Mesenchymal stem cell (in vitro differentiated cells and primary cell): ENCODE data around the gene AHCYL1.

ENCODE experiments used
- DNase-seq: peaks from one replicate; pipeline ENCODE4 v3.0.0-alpha.2; 2013
- H2AFZ ChIP-seq: one replicate; pipeline ENCODE4 v1.6.1; 2013; ENCODE audit warnings: low read depth, mild to moderate bottlenecking, control low read depth, inconsistent platforms, low read length, moderate library complexity
- H2AK5ac ChIP-seq: 2 replicates; pipeline ENCODE4 v1.6.1; 2013; ENCODE audit warnings: low read length, moderate library complexity, mild to moderate bottlenecking, inconsistent platforms; ENCODE audit not compliant: severe bottlenecking
- H2BK120ac ChIP-seq: one replicate; pipeline ENCODE4 v1.6.1; 2013; ENCODE audit warnings: low read depth, mild to moderate bottlenecking, inconsistent platforms, low read length, moderate library complexity
- H2BK12ac ChIP-seq, 2 experiments: one replicate each; pipeline ENCODE4 v1.6.1; 2013; ENCODE audit warnings: inconsistent platforms in 2 of 2, low read length in 2 of 2, mild to moderate bottlenecking in 2 of 2, moderate library complexity in 2 of 2, control low read depth in 1 of 2
- H2BK15ac ChIP-seq: one replicate; pipeline ENCODE4 v1.6.1; 2013; ENCODE audit warnings: mild to moderate bottlenecking, low read depth, inconsistent platforms; ENCODE audit not compliant: poor library complexity, severe bottlenecking
- H2BK5ac ChIP-seq: 2 replicates; pipeline ENCODE4 v1.6.1; 2013; ENCODE audit warnings: low read depth, mild to moderate bottlenecking, low read length, control low read depth, inconsistent platforms; ENCODE audit not compliant: poor library complexity, severe bottlenecking
- H3K14ac ChIP-seq, 2 experiments: one replicate each; pipeline ENCODE4 v1.6.1; 2013; ENCODE audit warnings: inconsistent platforms in 2 of 2, low read length in 2 of 2, control low read depth in 1 of 2, mild to moderate bottlenecking in 1 of 2, moderate library complexity in 1 of 2
- H3K18ac ChIP-seq, 2 experiments: one replicate each; pipeline ENCODE4 v1.6.1; 2013; ENCODE audit warnings: inconsistent platforms in 2 of 2, low read length in 2 of 2, control low read depth in 1 of 2, low read depth in 1 of 2, mild to moderate bottlenecking in 1 of 2
- H3K23ac ChIP-seq, 2 experiments: one replicate each; pipeline ENCODE4 v1.6.1; 2013; ENCODE audit warnings: inconsistent platforms in 2 of 2, low read length in 2 of 2, mild to moderate bottlenecking in 2 of 2, moderate library complexity in 2 of 2, control low read depth in 1 of 2
- H3K27ac ChIP-seq: 2 replicates; pipeline ENCODE4 v1.5.1; 2013; ENCODE audit warnings: mild to moderate bottlenecking, moderate library complexity, low read length, control low read depth, inconsistent platforms; ENCODE audit not compliant: poor library complexity, severe bottlenecking
- H3K27me3 ChIP-seq, 2 experiments: 2 replicates each; pipeline versions ENCODE4 v1.6.1 to v1.7.0; 2013; ENCODE audit warnings: low read length in 2 of 2, mild to moderate bottlenecking in 2 of 2, moderate library complexity in 2 of 2, control low read depth in 1 of 2, inconsistent platforms in 1 of 2; ENCODE audit not compliant: control insufficient read depth in 1 of 2, insufficient read depth in 1 of 2
- H3K36me3 ChIP-seq, 2 experiments: 2 replicates each; pipeline versions ENCODE4 v1.6.1 to v1.7.0; 2013; ENCODE audit warnings: low read length in 2 of 2, control low read depth in 1 of 2, inconsistent platforms in 1 of 2, low read depth in 1 of 2, mild to moderate bottlenecking in 1 of 2; ENCODE audit not compliant: insufficient read depth in 2 of 2, control insufficient read depth in 1 of 2
- H3K4ac ChIP-seq, 2 experiments: one replicate each; pipeline ENCODE4 v1.6.1; 2013; ENCODE audit warnings: inconsistent platforms in 2 of 2, low read length in 2 of 2, mild to moderate bottlenecking in 2 of 2, moderate library complexity in 2 of 2, control low read depth in 1 of 2, low read depth in 1 of 2
- H3K4me1 ChIP-seq: 2 replicates; pipeline ENCODE4 v1.6.1; 2013; ENCODE audit warnings: low read depth, low read length, control low read depth; ENCODE audit not compliant: control insufficient read depth, insufficient read depth
- H3K4me2 ChIP-seq: 2 replicates; pipeline ENCODE4 v1.6.1; 2013; ENCODE audit warnings: low read length, mild to moderate bottlenecking, inconsistent platforms; ENCODE audit not compliant: poor library complexity, severe bottlenecking
- H3K4me3 ChIP-seq, 2 experiments: 2 replicates each; pipeline versions ENCODE4 v1.5.1 to v1.7.0; 2013; ENCODE audit warnings: low read length in 2 of 2, mild to moderate bottlenecking in 2 of 2, control low read depth in 1 of 2, low read depth in 1 of 2; ENCODE audit not compliant: insufficient read depth in 1 of 2
- H3K79me1 ChIP-seq: replicated peaks from 2 replicates; pipeline ENCODE4 v1.6.1; 2013; ENCODE audit warnings: mild to moderate bottlenecking, control low read depth, low read length, inconsistent platforms; ENCODE audit not compliant: poor library complexity, severe bottlenecking
- H3K9ac ChIP-seq: 2 replicates; pipeline ENCODE4 v1.7.0; 2013; ENCODE audit warnings: mild to moderate bottlenecking, low read length, moderate library complexity
- H3K9me3 ChIP-seq: 2 replicates; pipeline ENCODE4 v1.7.0; 2013; ENCODE audit warnings: mild to moderate bottlenecking, low read length; ENCODE audit not compliant: control insufficient read depth
- H4K8ac ChIP-seq: one replicate; pipeline ENCODE4 v1.6.1; 2013; ENCODE audit warnings: inconsistent platforms, mild to moderate bottlenecking, low read length, moderate library complexity
- H4K91ac ChIP-seq: one replicate; pipeline ENCODE4 v1.6.1; 2013; ENCODE audit warnings: mild to moderate bottlenecking, low read length, inconsistent platforms
- WGBS: methylation state at CpG from one replicate; pipeline ENCODE4 v1.1.7; 2013; ENCODE audit warnings: mixed read lengths; 5-methylcytosine and 5-hydroxymethylcytosine counted together

Gene AHCYL1

GRCh38 chr1:109990302-109990653, 5.7 kb downstream of the AHCYL1 start:
- no peak overlapping the region for H4K8ac ChIP-seq
- no peak overlapping the region for H3K4me2 ChIP-seq
- peaks cover 24% of the 10 kb centered on the region for H3K79me1 ChIP-seq
- H3K36me3 ChIP-seq: peaks cover 3 to 34% of the 10 kb centered on the region in 2 experiments
- no peak overlapping the region for H3K27ac ChIP-seq
- H3K9me3 ChIP-seq: no peaks in the 10 kb centered on the region
- H3K18ac ChIP-seq: no peak overlapping the region
- H4K91ac ChIP-seq: no peak overlapping the region
- no peak overlapping the region for H3K4me3 ChIP-seq
- no peak overlapping the region for H2BK5ac ChIP-seq
- H2AK5ac ChIP-seq: no peak overlapping the region
- H3K4me1 ChIP-seq: no peaks in the 10 kb centered on the region
- H2BK15ac ChIP-seq: no peak overlapping the region
- 96% methylated on average over 2 of the region's 2 CpGs for WGBS
- no peak overlapping the region for H3K4ac ChIP-seq
- H3K23ac ChIP-seq: no peak overlapping the region
- H3K27me3 ChIP-seq: no peaks in the 10 kb centered on the region
- H2BK12ac ChIP-seq: no peak overlapping the region
- no peak overlapping the region for H3K9ac ChIP-seq
- no peak overlapping the region for H3K14ac ChIP-seq
- H2BK120ac ChIP-seq: no peak overlapping the region
- H2AFZ ChIP-seq: no peak overlapping the region
- DNase-seq: no peak

DNA sequence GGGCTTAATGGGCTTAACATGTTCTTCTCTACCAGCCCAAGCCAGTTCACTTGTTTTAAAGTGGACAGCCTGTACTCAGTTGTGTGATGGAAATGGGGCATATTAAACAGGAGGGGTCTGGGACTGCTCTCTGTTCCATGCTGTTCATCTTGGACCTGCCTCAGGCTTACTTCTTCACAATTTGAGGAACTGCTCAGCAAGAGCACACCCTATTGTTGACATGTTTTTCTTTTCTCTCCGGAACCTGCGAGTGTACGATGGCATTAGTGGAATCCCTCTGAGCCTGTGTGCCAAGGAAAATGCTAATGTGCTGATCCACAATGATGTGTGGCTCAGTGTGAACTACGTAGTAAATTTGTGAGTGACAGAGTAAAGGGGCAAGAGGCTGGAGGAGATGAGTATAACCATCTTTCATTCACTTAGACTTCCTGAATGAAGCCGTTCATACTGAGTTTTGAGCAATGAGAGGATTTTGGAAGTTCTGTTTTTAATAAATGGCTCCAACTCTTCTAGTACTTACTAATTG, 6.9 kb downstream of the AHCYL1 start:
- Histone ChIP-seq H3K9me3 (no peaks in the 10 kb centered on the region), H2BK12ac (no peak overlapping the region), H4K8ac (no peak overlapping the region), H3K9ac (no peak overlapping the region), H3K4me3 (no peak overlapping the region), H2BK15ac (no peak overlapping the region), H3K4me2 (no peak overlapping the region), H3K23ac (no peak overlapping the region), H3K18ac (no peak overlapping the region), H2AK5ac (no peak overlapping the region), H3K14ac (no peak overlapping the region), H4K91ac (no peak overlapping the region), H2BK120ac (no peak overlapping the region), H3K36me3 (peaks cover 6 to 44% of the 10 kb centered on the region in 2 experiments), H3K79me1 (peaks cover 27% of the 10 kb centered on the region), H3K4ac (no peak overlapping the region), H3K27me3 (no peaks in the 10 kb centered on the region), H3K27ac (no peak overlapping the region), H3K4me1 (no peaks in the 10 kb centered on the region), H2AFZ (no peak overlapping the region), H2BK5ac (no peak overlapping the region)
- no peak for DNase-seq
- WGBS: 100% methylated on average over 4 of the region's 5 CpGs

- Histone ChIP-seq H3K14ac (no peak overlapping the region), H2BK12ac (no peak overlapping the region), H2BK15ac (no peak overlapping the region), H4K91ac (no peak overlapping the region), H3K36me3 (peaks cover 6 to 41% of the 10 kb centered on the region in 2 experiments), H3K18ac (no peak overlapping the region), H4K8ac (no peak overlapping the region), H3K4ac (no peak overlapping the region), H3K4me2 (no peak overlapping the region), H3K9ac (peak overlapping the region; percentile 2), H3K27ac (no peak overlapping the region), H2AFZ (no peak overlapping the region), H3K9me3 (no peaks in the 10 kb centered on the region), H3K79me1 (peaks cover 32% of the 10 kb centered on the region), H3K23ac (no peak overlapping the region), H3K4me3 (no peak overlapping the region), H2AK5ac (no peak overlapping the region), H2BK120ac (no peak overlapping the region), H3K4me1 (no peaks in the 10 kb centered on the region), H2BK5ac (no peak overlapping the region), H3K27me3 (no peaks in the 10 kb centered on the region)
- DNase-seq: no peak
- WGBS: 87% methylated on average over 3 of the region's 3 CpGs
Measured at GRCh38 chr1:109993885-109994284, 9.3 kb downstream of the AHCYL1 start.

DNA sequence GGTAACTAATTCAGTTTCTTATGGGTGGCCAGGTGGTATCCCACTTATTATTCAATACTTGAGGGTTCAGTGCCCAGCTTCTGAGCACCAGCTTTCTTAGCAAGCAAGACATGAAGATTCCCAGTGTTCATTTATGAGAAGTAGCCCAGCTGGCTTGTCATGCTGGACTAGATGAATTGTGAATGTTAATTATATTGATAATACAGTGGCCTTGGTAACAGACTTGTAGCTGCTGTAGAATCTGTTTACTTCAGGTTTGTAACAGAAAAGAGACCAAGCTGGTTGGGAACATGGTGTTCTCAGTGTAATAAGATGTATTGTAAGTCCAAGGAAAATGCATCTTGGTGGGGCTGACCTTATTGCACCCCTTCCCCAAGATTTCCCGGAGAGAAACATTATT, 10.1 kb downstream of the AHCYL1 start:
- WGBS: 88% methylated on average over 1 of the region's 1 CpG
- H2AFZ ChIP-seq: no peak overlapping the region
- H3K18ac ChIP-seq: no peak overlapping the region
- no peak overlapping the region for H2BK5ac ChIP-seq
- no peak overlapping the region for H3K23ac ChIP-seq
- H4K8ac ChIP-seq: no peak overlapping the region
- no peak overlapping the region for H3K27ac ChIP-seq
- no peak overlapping the region for H2BK12ac ChIP-seq
- H3K36me3 ChIP-seq: peaks cover 6 to 37% of the 10 kb centered on the region in 2 experiments
- peaks cover 33% of the 10 kb centered on the region for H3K79me1 ChIP-seq
- H3K14ac ChIP-seq: no peak overlapping the region
- no peak overlapping the region for H3K4ac ChIP-seq
- no peak overlapping the region for H3K4me3 ChIP-seq
- no peaks in the 10 kb centered on the region for H3K9me3 ChIP-seq
- H2BK120ac ChIP-seq: no peak overlapping the region
- H3K27me3 ChIP-seq: no peaks in the 10 kb centered on the region
- no peak overlapping the region for H2AK5ac ChIP-seq
- no peak overlapping the region for H4K91ac ChIP-seq
- H3K4me2 ChIP-seq: no peak overlapping the region
- no peak overlapping the region for H2BK15ac ChIP-seq
- no peak for DNase-seq
- H3K4me1 ChIP-seq: no peaks in the 10 kb centered on the region
- no peak overlapping the region for H3K9ac ChIP-seq
